Measurements from ENCODE around the gene PRIM2.
"Not testable (repeated sequence)": the region's sequence is repeated elsewhere in the genome, so short reads cannot be mapped to it uniquely, and the experiment has no call there.

PRIM2 gene

DNA sequence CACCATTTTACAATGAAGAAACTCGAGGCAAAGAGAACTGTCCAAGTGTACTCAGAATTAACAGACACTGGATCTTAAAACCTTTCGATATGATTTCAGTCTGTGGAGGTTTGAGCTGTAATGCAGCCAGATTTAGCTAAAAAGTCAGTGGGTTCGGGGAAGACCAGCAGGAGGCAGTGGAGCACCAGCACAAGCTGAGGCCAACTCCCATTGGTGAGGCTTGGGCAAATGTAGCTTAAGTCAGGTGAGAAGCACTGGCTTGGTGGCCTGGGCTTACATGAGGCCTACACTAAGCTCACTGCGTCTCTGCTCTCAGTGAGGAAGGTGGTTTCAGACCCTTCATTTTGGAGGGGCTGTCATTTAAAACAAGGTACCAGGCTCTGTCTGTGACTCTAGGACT, 234.5 kb downstream of the PRIM2 start:
- not testable (repeated sequence) for H3K36me3 ChIP-seq (ENCODE audit: control insufficient read depth, insufficient read depth, low read length); H3K9ac ChIP-seq (ENCODE audit: low read length); H3K4me3 ChIP-seq (ENCODE audit: low read depth, low read length); H3K9me3 ChIP-seq (ENCODE audit: control insufficient read depth, insufficient read depth, low read depth, low read length); H3K4me1 ChIP-seq (ENCODE audit: control insufficient read depth, insufficient read depth, low read length); H3K27me3 ChIP-seq (ENCODE audit: control insufficient read depth, insufficient read depth, low read length); H3K27ac ChIP-seq (ENCODE audit: low read depth, low read length)

DNA sequence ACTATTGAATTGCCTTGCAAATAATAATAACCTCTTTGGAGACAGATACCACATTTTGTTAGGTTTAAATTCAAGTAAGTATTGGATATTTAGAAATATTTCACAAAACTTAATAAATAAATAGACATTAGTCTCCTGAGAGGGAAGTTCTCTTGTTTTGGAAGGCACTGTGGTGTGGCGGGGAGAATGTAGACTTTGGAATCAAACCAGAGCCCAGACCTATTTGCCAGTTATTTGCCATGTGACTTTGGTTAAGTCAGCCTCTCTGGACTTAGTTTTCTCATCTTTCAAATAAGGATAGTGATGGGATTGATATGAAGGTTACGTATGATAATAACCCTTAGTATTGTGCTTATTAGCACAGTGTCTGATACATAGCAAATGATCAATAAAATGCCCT, 240.4 kb downstream of the PRIM2 start:
- H3K9ac ChIP-seq (ENCODE audit: low read length); H3K4me3 ChIP-seq (ENCODE audit: low read depth, low read length); H3K27me3 ChIP-seq (ENCODE audit: control insufficient read depth, insufficient read depth, low read length); H3K9me3 ChIP-seq (ENCODE audit: control insufficient read depth, insufficient read depth, low read depth, low read length); H3K36me3 ChIP-seq (ENCODE audit: control insufficient read depth, insufficient read depth, low read length); H3K4me1 ChIP-seq (ENCODE audit: control insufficient read depth, insufficient read depth, low read length); H3K27ac ChIP-seq (ENCODE audit: low read depth, low read length): not testable (repeated sequence)

DNA sequence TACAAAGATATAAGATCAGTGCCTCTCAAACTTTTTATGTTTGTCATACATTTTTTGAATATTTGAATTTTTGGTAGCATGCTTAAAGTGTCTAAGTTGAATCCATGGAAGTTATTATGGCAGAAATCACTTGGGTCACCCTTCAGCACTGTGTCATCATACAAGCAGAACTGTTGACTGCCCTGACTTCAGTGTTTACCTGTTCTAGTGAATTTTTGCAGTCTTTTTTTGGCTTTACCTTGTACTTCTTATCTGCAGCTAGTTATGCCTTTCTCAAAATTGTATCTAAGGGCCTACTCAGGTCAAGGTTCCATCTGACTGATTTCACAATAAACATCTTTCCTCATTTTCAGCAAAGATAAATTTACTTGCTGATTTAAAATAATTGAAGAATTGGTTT, 241.7 kb downstream of the PRIM2 start:
- not testable (repeated sequence) for H3K4me3 ChIP-seq (ENCODE audit: low read depth, low read length); H3K36me3 ChIP-seq (ENCODE audit: control insufficient read depth, insufficient read depth, low read length); H3K27ac ChIP-seq (ENCODE audit: low read depth, low read length); H3K27me3 ChIP-seq (ENCODE audit: control insufficient read depth, insufficient read depth, low read length); H3K9ac ChIP-seq (ENCODE audit: low read length); H3K4me1 ChIP-seq (ENCODE audit: control insufficient read depth, insufficient read depth, low read length); H3K9me3 ChIP-seq (ENCODE audit: control insufficient read depth, insufficient read depth, low read depth, low read length)

DNA sequence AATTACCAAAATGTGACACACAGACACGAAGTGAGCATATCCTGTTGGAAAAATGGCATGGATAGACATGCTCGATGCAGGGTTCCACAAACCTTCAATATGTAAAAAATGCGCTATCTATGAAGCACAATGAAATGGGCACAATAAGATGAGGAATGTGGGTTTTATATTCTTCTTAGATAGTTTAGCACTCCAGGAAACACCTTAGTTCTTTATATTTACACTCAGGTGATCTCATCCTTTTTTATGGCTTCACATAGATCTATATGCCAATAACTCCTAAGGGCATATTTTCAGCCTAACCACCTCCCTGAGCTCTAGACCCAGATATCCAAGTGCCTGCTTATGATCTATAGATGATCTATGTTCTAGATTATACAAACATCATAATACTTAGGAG, 244.8 kb downstream of the PRIM2 start:
- not testable (repeated sequence) for H3K4me1 ChIP-seq (ENCODE audit: control insufficient read depth, insufficient read depth, low read length); H3K27me3 ChIP-seq (ENCODE audit: control insufficient read depth, insufficient read depth, low read length); H3K27ac ChIP-seq (ENCODE audit: low read depth, low read length); H3K9ac ChIP-seq (ENCODE audit: low read length); H3K36me3 ChIP-seq (ENCODE audit: control insufficient read depth, insufficient read depth, low read length); H3K9me3 ChIP-seq (ENCODE audit: control insufficient read depth, insufficient read depth, low read depth, low read length); H3K4me3 ChIP-seq (ENCODE audit: low read depth, low read length)

DNA sequence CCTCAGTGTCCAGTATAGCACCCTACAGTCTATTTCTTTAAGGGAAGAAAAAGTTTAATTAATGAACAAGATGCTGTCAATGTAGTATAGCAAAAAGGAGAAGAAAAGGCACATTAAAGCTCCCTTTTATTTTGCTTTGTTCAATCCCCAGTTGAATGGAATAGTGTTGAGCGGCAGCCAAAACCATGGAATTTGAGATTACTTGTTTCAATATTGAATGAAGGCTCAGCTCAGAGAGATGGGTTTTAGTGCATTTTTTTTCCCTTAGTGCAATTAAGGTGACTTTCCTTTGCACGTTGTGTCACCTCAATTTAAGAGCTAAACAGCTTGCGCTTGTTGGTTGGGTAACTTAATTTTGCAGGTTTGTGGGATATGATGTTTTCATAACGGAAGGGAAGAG, 254.7 kb downstream of the PRIM2 start:
- H3K4me3 ChIP-seq (ENCODE audit: low read depth, low read length); H3K4me1 ChIP-seq (ENCODE audit: control insufficient read depth, insufficient read depth, low read length); H3K27me3 ChIP-seq (ENCODE audit: control insufficient read depth, insufficient read depth, low read length); H3K9me3 ChIP-seq (ENCODE audit: control insufficient read depth, insufficient read depth, low read depth, low read length); H3K27ac ChIP-seq (ENCODE audit: low read depth, low read length); H3K36me3 ChIP-seq (ENCODE audit: control insufficient read depth, insufficient read depth, low read length); H3K9ac ChIP-seq (ENCODE audit: low read length): not testable (repeated sequence)

DNA sequence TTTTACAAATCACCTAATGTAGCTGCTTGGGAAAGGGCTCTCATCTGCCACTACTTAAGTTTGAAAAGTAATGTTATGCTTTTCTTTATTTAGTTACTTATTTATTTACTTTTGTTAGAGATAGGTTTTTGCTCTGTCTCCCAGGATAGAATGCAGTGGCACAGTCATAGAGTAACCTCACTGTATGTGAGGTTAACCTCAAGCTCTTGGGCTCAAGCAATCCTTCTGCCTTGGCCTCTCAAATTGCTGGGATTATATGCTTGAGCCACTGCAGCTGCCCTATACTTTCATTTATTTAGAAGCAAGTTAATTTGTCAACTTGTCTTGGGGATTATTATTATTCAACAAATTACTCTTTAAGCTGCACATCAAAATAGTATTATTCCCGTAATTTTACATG, 255.4 kb downstream of the PRIM2 start:
- not testable (repeated sequence) for H3K36me3 ChIP-seq (ENCODE audit: control insufficient read depth, insufficient read depth, low read length); H3K9ac ChIP-seq (ENCODE audit: low read length); H3K4me1 ChIP-seq (ENCODE audit: control insufficient read depth, insufficient read depth, low read length); H3K9me3 ChIP-seq (ENCODE audit: control insufficient read depth, insufficient read depth, low read depth, low read length); H3K4me3 ChIP-seq (ENCODE audit: low read depth, low read length); H3K27me3 ChIP-seq (ENCODE audit: control insufficient read depth, insufficient read depth, low read length); H3K27ac ChIP-seq (ENCODE audit: low read depth, low read length)

DNA sequence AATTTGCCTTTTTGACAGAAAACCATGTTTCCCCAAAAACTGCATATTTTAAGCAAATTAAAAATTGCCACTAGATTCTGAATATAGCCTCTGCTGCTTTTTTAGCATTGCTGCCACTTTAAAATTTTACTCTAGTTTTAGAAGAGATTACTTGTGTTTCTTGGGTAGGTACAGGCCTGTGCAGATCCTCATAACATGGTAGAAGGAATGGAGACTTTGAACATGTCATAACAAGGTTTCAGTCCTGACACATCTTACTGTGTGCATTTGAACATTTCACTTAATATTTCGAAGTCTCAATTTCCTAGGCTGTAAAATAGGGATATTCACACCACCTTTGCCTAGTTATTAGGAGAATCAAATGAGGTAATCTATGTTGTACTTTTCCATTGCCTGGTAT, 259.6 kb downstream of the PRIM2 start:
- not testable (repeated sequence) for H3K9ac ChIP-seq (ENCODE audit: low read length); H3K36me3 ChIP-seq (ENCODE audit: control insufficient read depth, insufficient read depth, low read length); H3K27me3 ChIP-seq (ENCODE audit: control insufficient read depth, insufficient read depth, low read length); H3K4me3 ChIP-seq (ENCODE audit: low read depth, low read length); H3K27ac ChIP-seq (ENCODE audit: low read depth, low read length); H3K9me3 ChIP-seq (ENCODE audit: control insufficient read depth, insufficient read depth, low read depth, low read length); H3K4me1 ChIP-seq (ENCODE audit: control insufficient read depth, insufficient read depth, low read length)

DNA sequence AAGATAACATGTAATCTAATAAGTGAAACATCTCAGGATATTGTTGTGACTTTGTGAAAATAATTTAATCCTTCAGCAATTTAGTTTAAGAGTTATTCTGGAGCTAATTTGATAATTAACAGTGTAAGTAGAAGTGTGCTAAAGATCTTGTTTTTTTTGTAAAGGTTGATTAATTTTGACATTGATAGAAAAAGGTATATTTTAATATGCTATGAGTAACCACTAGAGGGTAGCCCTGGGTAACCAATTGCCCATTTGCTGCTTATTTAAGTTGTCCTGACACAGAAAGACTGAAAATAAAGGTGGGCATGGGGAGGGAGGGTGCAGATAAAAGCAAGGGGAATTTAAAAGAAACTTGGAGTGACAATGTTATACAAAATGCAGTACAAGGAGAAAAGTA, 262.1 kb downstream of the PRIM2 start:
- H3K4me3 ChIP-seq (ENCODE audit: low read depth, low read length); H3K9ac ChIP-seq (ENCODE audit: low read length); H3K27ac ChIP-seq (ENCODE audit: low read depth, low read length); H3K4me1 ChIP-seq (ENCODE audit: control insufficient read depth, insufficient read depth, low read length); H3K36me3 ChIP-seq (ENCODE audit: control insufficient read depth, insufficient read depth, low read length); H3K27me3 ChIP-seq (ENCODE audit: control insufficient read depth, insufficient read depth, low read length); H3K9me3 ChIP-seq (ENCODE audit: control insufficient read depth, insufficient read depth, low read depth, low read length): not testable (repeated sequence)

DNA sequence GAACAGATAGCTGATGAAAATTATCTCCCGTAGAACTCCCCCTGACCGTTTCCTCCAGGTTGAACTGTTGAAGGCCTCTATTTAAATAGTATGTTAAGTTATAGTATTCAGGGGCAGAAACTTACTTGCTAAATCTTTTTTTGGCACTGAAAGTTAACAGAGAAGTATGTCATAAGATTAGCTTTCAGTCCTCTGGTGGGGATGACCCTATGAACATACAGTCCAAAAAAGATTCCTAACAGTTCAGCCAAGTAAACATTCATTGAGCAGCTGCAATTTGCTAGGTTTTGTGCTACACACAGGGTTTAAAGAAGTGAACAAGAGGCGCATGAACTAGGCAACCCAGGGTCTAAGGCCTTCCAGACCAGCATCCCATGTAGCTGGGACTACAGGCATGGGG, 264.2 kb downstream of the PRIM2 start:
- not testable (repeated sequence) for H3K36me3 ChIP-seq (ENCODE audit: control insufficient read depth, insufficient read depth, low read length); H3K9me3 ChIP-seq (ENCODE audit: control insufficient read depth, insufficient read depth, low read depth, low read length); H3K4me1 ChIP-seq (ENCODE audit: control insufficient read depth, insufficient read depth, low read length)

DNA sequence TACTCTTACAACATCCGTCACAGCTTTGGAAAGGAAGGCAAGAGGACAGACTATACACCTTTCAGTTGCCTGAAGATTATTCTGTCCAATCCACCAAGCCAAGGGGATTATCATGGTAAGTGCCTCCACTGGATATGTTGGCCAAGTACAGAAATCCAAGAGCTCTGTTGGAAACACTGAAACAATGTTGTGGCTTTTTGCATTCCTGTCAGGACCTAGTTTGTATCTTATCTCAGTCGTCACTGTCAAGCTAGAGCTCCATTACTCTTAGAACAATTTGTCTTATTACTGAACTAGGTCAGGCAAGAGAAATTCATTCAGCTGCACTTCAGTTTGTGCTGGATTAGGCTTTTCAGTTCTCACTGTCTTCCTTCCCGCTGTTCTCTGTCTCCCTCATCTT, 283.7 kb downstream of the PRIM2 start:
- not testable (repeated sequence) for H3K36me3 ChIP-seq (ENCODE audit: control insufficient read depth, insufficient read depth, low read length); H3K27me3 ChIP-seq (ENCODE audit: control insufficient read depth, insufficient read depth, low read length); H3K9ac ChIP-seq (ENCODE audit: low read length); H3K9me3 ChIP-seq (ENCODE audit: control insufficient read depth, insufficient read depth, low read depth, low read length); H3K4me1 ChIP-seq (ENCODE audit: control insufficient read depth, insufficient read depth, low read length); H3K4me3 ChIP-seq (ENCODE audit: low read depth, low read length); H3K27ac ChIP-seq (ENCODE audit: low read depth, low read length)

More for the DNA sequence above, 264.2 kb downstream of the PRIM2 start:
- H3K4me3 ChIP-seq (ENCODE audit: low read depth, low read length); H3K27ac ChIP-seq (ENCODE audit: low read depth, low read length); H3K27me3 ChIP-seq (ENCODE audit: control insufficient read depth, insufficient read depth, low read length); H3K9ac ChIP-seq (ENCODE audit: low read length): not testable (repeated sequence)

DNA sequence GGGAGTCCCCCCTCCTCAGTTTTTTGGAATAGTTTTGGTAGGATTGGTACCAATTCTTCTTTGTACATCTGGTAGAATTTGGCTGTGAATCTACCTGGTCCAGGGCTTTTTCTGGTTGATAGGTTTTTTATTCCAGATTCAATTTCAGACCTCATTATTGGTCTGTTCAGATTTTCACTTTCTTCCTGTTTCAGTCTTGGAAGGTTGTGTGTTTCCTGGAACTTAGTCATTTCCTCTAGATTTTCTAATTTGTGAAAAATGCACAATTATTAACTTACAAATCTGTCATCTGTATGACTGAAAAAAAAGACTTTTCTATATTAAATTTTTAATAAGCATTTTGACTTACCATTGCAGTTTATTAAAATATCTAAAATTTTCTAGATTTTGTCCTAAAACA, 287.9 kb downstream of the PRIM2 start:
- H3K9me3 ChIP-seq (ENCODE audit: control insufficient read depth, insufficient read depth, low read depth, low read length); H3K36me3 ChIP-seq (ENCODE audit: control insufficient read depth, insufficient read depth, low read length); H3K4me3 ChIP-seq (ENCODE audit: low read depth, low read length); H3K9ac ChIP-seq (ENCODE audit: low read length); H3K4me1 ChIP-seq (ENCODE audit: control insufficient read depth, insufficient read depth, low read length); H3K27me3 ChIP-seq (ENCODE audit: control insufficient read depth, insufficient read depth, low read length); H3K27ac ChIP-seq (ENCODE audit: low read depth, low read length): not testable (repeated sequence)

DNA sequence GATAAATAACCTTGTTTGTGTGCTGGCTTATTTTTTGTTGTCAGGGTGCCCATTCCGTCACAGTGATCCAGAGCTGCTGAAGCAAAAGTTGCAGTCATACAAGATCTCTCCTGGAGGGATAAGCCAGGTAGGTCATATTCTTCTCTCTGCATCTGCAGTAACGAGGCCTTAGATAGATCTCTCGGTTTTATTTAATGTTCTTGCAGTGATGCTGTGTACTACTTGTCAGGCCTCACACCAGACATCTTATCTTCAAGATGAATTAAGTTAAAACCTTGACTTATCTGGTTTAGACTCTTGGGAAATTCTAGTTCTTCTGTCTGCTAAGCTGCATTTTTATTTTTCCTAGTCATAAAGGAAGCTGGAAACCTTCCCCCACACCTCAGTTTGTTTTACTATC, 288.9 kb downstream of the PRIM2 start:
- H3K9ac ChIP-seq (ENCODE audit: low read length); H3K36me3 ChIP-seq (ENCODE audit: control insufficient read depth, insufficient read depth, low read length); H3K27ac ChIP-seq (ENCODE audit: low read depth, low read length); H3K4me3 ChIP-seq (ENCODE audit: low read depth, low read length); H3K27me3 ChIP-seq (ENCODE audit: control insufficient read depth, insufficient read depth, low read length); H3K4me1 ChIP-seq (ENCODE audit: control insufficient read depth, insufficient read depth, low read length); H3K9me3 ChIP-seq (ENCODE audit: control insufficient read depth, insufficient read depth, low read depth, low read length): not testable (repeated sequence)

Measured in HUES6 (cell line).